GM12878 (cell line): Measurements from ENCODE around the gene OR7D2. TPM values are rescaled to one million over a fixed set of nuclear protein-coding genes. Genes with fewer than 3 reads are reported as not detected.

Experiments
- ATAC-seq: fragments of 200-7000 bp; cut with Tn5 transposase; 3 replicates; pipeline ENCODE4 v1.9.1; 2020; ENCODE audit warnings: mild to moderate bottlenecking, moderate library complexity
- BruUV-seq: library from RNA; stranded (reverse); fragments of 400-500 nt; replicated peaks from 2 replicates; lab custom pipeline; 2021; lab: Mats Ljungman, UMichigan
- CTCF ChIA-PET: fragments of 300-600 bp; sonication (Branson Sonifier 250); formaldehyde crosslinking; extraction: SDS; loops from one replicate; lab custom pipeline; 2021; ENCODE audit warnings: inconsistent platforms; lab: Yijun Ruan, JAX
- POLR2A ChIA-PET: fragments of 350-600 bp; formaldehyde crosslinking; extraction: SDS; loops from one replicate; lab custom pipeline; 2021; ENCODE audit warnings: inconsistent platforms; lab: Charles Lee
- RAD21 ChIA-PET: fragments of 300-600 bp; sonication (Branson Sonifier 250); formaldehyde crosslinking; loops from one replicate; lab custom pipeline; 2023; ENCODE audit warnings: antibody characterized with exemption; ENCODE audit not compliant: unreplicated experiment; lab: Charles Lee
- SMC1A ChIA-PET: fragments of 300-600 bp; sonication (Branson Sonifier 250); formaldehyde crosslinking; loops from one replicate; lab custom pipeline; 2023; ENCODE audit not compliant: unreplicated experiment, uncharacterized antibody; lab: Charles Lee
- DNase-seq: peaks from one replicate; pipeline ENCODE4 v3.0.0-alpha.2; 2011; ENCODE audit warnings: low read depth, low spot score
- FAIRE-seq: peaks from 3 replicates; lab custom pipeline; 2011; peaks lifted over from hg19 to GRCh38; lab: Jason Lieb, UNC
- H2AFZ ChIP-seq: 2 replicates; pipeline ENCODE4 v1.6.0; 2011; ENCODE audit warnings: low read depth, low read length, control low read depth; ENCODE audit not compliant: control insufficient read depth
- H3K27ac ChIP-seq: 2 replicates; pipeline ENCODE4 v1.5.1; 2011; ENCODE audit warnings: control low read depth; ENCODE audit not compliant: control insufficient read depth, insufficient read depth
- H3K27me3 ChIP-seq, 2 experiments: replicated peaks in 1 of 2; 2 replicates each; pipeline versions ENCODE4 v1.6.0 to v1.6.1; 2011; ENCODE audit warnings: low read length in 1 of 2; ENCODE audit not compliant: control insufficient read depth in 2 of 2, insufficient read depth in 2 of 2
- H3K36me3 ChIP-seq, 2 experiments: 2 replicates each; pipeline ENCODE4 v1.5.1; 2011; ENCODE audit warnings: low read length in 1 of 2; ENCODE audit not compliant: control insufficient read depth in 2 of 2, insufficient read depth in 2 of 2
- H3K4me1 ChIP-seq: 2 replicates; pipeline ENCODE4 v1.6.1; 2011; ENCODE audit warnings: mild to moderate bottlenecking, low read length, moderate library complexity, mixed read lengths; ENCODE audit not compliant: control insufficient read depth, insufficient read depth
- H3K4me2 ChIP-seq: 2 replicates; pipeline ENCODE4 v1.6.0; 2011; ENCODE audit warnings: control low read depth; ENCODE audit not compliant: control insufficient read depth, insufficient read depth
- H3K4me3 ChIP-seq: fragments of 200-600 bp; sonication (generic); 2 replicates; pipeline ENCODE4 v1.5.1; 2016
- H3K79me2 ChIP-seq: 2 replicates; pipeline ENCODE4 v1.6.0; 2011; ENCODE audit warnings: low read length; ENCODE audit not compliant: control insufficient read depth, insufficient read depth
- H3K9ac ChIP-seq: 2 replicates; pipeline ENCODE4 v1.8.0; 2011; ENCODE audit warnings: low read length, control low read depth, mixed read lengths; ENCODE audit not compliant: control insufficient read depth, insufficient read depth
- H3K9me3 ChIP-seq: replicated peaks from 3 replicates; pipeline ENCODE4 v1.5.1; 2011; ENCODE audit warnings: mild to moderate bottlenecking, low read length; ENCODE audit not compliant: control insufficient read depth, insufficient read depth
- H4K20me1 ChIP-seq: 2 replicates; pipeline ENCODE4 v1.6.0; 2011; ENCODE audit not compliant: control insufficient read depth, insufficient read depth
- ELK1 ChIP-seq: IDR thresholded peaks from 2 replicates; pipeline ENCODE4 v1.6.1; 2012; ENCODE audit warnings: low read depth, low read length, improper control_type of control experiment
- FOXM1 ChIP-seq: IDR thresholded peaks from 2 replicates; pipeline ENCODE4 v1.6.1; 2012; ENCODE audit warnings: low read depth, mild to moderate bottlenecking, inconsistent platforms, low read length, moderate library complexity
- HCFC1 ChIP-seq: fragments of 150-350 bp; IDR thresholded peaks from 2 replicates; pipeline ENCODE4 v1.6.1; 2014; ENCODE audit warnings: low read length
- IKZF1 ChIP-seq: fragments of 450-650 bp; conservative IDR thresholded peaks from 2 replicates; pipeline ENCODE4 v1.6.1; 2017; ENCODE audit warnings: antibody characterized with exemption, mild to moderate bottlenecking
- IRF3 ChIP-seq: fragments of 450-650 bp; IDR thresholded peaks from 2 replicates; pipeline ENCODE4 v1.6.1; 2014; ENCODE audit warnings: mild to moderate bottlenecking
- PML ChIP-seq: IDR thresholded peaks from 2 replicates; pipeline ENCODE4 v1.6.1; 2012; ENCODE audit warnings: low read length, inconsistent platforms
- RB1 ChIP-seq: fragments of 450-650 bp; formaldehyde crosslinking; IDR thresholded peaks from 2 replicates; pipeline ENCODE4 v1.6.1; 2017; ENCODE audit warnings: mild to moderate bottlenecking, borderline replicate concordance
- RELA ChIP-seq: fragments of 450-650 bp; IDR thresholded peaks from 2 replicates; pipeline ENCODE4 v1.8.0; 2014; ENCODE audit warnings: borderline replicate concordance; ENCODE audit not compliant: partially characterized antibody
- SMAD1 ChIP-seq: fragments of 450-650 bp; IDR thresholded peaks from 2 replicates; pipeline ENCODE4 v1.6.1; 2018; ENCODE audit warnings: mild to moderate bottlenecking, low read depth; ENCODE audit not compliant: partially characterized antibody
- SUZ12 ChIP-seq: fragments of 200-600 bp; sonication (generic); IDR thresholded peaks from one replicate; pipeline ENCODE4 v1.6.1; 2018; ENCODE audit warnings: antibody characterized with exemption, mild to moderate bottlenecking; ENCODE audit not compliant: unreplicated experiment
- TARDBP ChIP-seq: IDR thresholded peaks from 2 replicates; pipeline ENCODE4 v1.6.1; 2016; ENCODE audit warnings: borderline replicate concordance
- ZNF274 ChIP-seq: IDR thresholded peaks from one replicate; pipeline ENCODE4 v1.8.0; 2011; ENCODE audit not compliant: insufficient read length, insufficient read depth
- WGBS: methylation state at CpG from one replicate; pipeline ENCODE4 v1.1.6; 2016; ENCODE audit warnings: low lambda C conversion rate; ENCODE audit not compliant: insufficient replicate concordance, insufficient coverage; ENCODE audit errors: missing lambda C conversion rate; 5-methylcytosine and 5-hydroxymethylcytosine counted together
- in situ Hi-C: fragments of 300-500 bp; cut with MboI; formaldehyde crosslinking; loops from 9 replicates; pipeline ENCODE4 v1.14.3; 2018; ENCODE audit warnings: mixed read lengths
- intact Hi-C: fragments of 100-400 bp; cut with micrococcal nuclease; formaldehyde crosslinking; loops from one replicate; pipeline ENCODE4 v1.14.2; 2022; ENCODE audit not compliant: unreplicated experiment
- polyA plus RNA-seq, 11 experiments: library from polyadenylated mRNA; depleted of rRNA in 4 of 11; unstranded in 6 of 11; stranded (reverse) in 5 of 11; fragments of >200 nt; fragmentation: Nextera tagmentation in 4 of 11; fragmentation: Illumina TruSeq in 1 of 11; extraction: Ambion mirVana in 4 of 11; extraction: Trizol in 1 of 11; gene quantifications; 1 replicate in 1 of 11; 2 replicates in 10 of 11; pipeline versions ENCODE4 v1.2.1 to v1.2.3, GENCODE V29; 2011 to 2016; ENCODE audit warnings: inconsistent platforms in 2 of 11, missing spikeins in 2 of 11, low read depth in 1 of 11
- total RNA-seq, 4 experiments: library from RNA; depleted of rRNA in 3 of 4; stranded (reverse); fragments of >200 nt in 3 of 4; fragmentation: Illumina TruSeq in 1 of 4; extraction: Trizol in 1 of 4; gene quantifications; 2 replicates each; pipeline versions ENCODE4 v1.2.1 to v1.2.3, GENCODE V29; 2013 to 2021
- TF ChIP-seq, protein P1 (sequence below): IDR thresholded peaks from 2 replicates; pipeline ENCODE4 v1.6.1; 2012; ENCODE audit warnings: low read length, inconsistent platforms
- TF ChIP-seq, protein P2 (sequence below): fragments of 450-650 bp; formaldehyde crosslinking; IDR thresholded peaks from 2 replicates; pipeline ENCODE4 v1.5.0; 2022; ENCODE audit warnings: mild to moderate bottlenecking, missing genetic modification characterization

The OR7D2 gene
- total and polyA plus RNA-seq, 10 of the 15 experiments (the other 5 are each of a cell fraction or from before 2014, with no cell fraction given), result 0.04 TPM; not detected in 9

DNA sequence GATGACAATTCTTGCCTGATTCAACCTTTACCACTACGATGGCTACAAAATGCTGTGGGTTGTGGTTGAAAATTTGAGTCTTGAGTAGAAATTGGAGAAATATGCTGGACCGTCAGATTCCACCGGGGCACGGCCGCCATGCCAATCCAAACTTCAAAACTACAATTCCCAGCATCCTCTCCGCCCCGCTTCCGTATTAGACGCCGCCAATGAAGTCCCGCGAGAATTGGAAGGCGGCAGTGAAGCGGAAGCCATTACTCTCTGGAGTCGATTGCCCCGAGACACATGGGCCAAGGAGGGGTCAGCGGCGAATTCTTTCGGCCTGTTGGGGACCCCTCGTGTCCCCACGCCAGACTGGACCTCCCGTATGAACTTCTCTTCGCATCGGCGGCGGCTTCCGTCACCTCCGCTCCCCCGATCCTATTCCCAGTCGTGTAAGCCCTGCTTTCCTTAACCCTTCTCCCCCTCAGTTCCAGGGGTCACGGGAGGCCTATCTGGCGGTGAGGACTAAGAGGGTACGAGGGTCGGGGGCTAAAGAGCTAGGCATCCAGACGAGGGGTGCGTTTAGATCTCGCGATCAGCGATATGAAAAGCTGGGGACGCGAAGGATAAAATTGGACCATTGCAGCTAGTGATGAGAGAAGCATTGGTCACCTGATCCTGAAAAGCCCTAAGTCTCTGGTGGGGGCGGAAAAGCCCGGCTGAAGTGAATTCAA is 38.5 kb upstream of the OR7D2 start, which contains the start of gene ZNF317:
TSS of gene ZNF317 (plus strand) at position 239 of the 716 bp plus-strand sequence. CDS start 15,620 bp downstream, outside the sequence.
- CTCF ChIA-PET, result interaction anchor here (0.7 to 1.0 kb wide), 2 partner anchors 276 to 560 kb away, joined by 3 read pairs; no protein-coding TSS in a partner anchor
- WGBS, result under 1% methylated on average over 43 of the region's 43 CpGs
- POLR2A ChIA-PET, result no interaction called here
- H3K4me2 ChIP-seq, result peak within 1 kb of the TSS; percentile 99
- H3K36me3 ChIP-seq, result peaks cover 0 to 3% of the 10 kb centered on the region in 2 experiments; a peak in 1 of 4 replicates
- peaks cover 10% of the 10 kb centered on the region for H3K9me3 ChIP-seq
- peak within 1 kb of the TSS; percentile 99 for H3K9ac ChIP-seq
- intact Hi-C loops (no loop called here), in situ Hi-C loops (loop anchor here (25.0 kb wide), 1 partner anchor 1097 kb away; the partner anchor contains the start of gene S1PR2)
- H3K4me1 ChIP-seq, result no peaks in the 10 kb centered on the region
- no TSS peak for BruUV-seq
- H3K79me2 ChIP-seq, result peaks cover 41% of the 10 kb centered on the region
- DNase-seq (peak; percentile 66), ATAC-seq (peak; percentile 98), FAIRE-seq (peak; percentile 97)
- SMC1A ChIA-PET, result interaction anchor here (0.8 kb wide), 1 partner anchor 486 kb away, joined by 3 read pairs; no protein-coding TSS in a partner anchor
- no peaks in the 10 kb centered on the region for H3K27me3 ChIP-seq
- H4K20me1 ChIP-seq, result 0 out of 2 replicates have a peak, but pooled peaks cover 2% of the 10 kb centered on the region
- RAD21 ChIA-PET, result no interaction called here
- peak within 1 kb of the TSS; percentile 94 for H3K27ac ChIP-seq
- peak within 1 kb of the TSS; percentile 100 for H2AFZ ChIP-seq
- H3K4me3 ChIP-seq, result peak within 1 kb of the TSS; percentile 97
- TF ChIP-seq RB1, result peak; percentile 72; the same call in 1 of the 2 replicates
- no peak for TF ChIP-seq FOXM1
- TF ChIP-seq PML, result peak; percentile 91
- TF ChIP-seq SUZ12, result no peak
- peak; percentile 97 for TF ChIP-seq HCFC1
- TF ChIP-seq, protein P1, sequence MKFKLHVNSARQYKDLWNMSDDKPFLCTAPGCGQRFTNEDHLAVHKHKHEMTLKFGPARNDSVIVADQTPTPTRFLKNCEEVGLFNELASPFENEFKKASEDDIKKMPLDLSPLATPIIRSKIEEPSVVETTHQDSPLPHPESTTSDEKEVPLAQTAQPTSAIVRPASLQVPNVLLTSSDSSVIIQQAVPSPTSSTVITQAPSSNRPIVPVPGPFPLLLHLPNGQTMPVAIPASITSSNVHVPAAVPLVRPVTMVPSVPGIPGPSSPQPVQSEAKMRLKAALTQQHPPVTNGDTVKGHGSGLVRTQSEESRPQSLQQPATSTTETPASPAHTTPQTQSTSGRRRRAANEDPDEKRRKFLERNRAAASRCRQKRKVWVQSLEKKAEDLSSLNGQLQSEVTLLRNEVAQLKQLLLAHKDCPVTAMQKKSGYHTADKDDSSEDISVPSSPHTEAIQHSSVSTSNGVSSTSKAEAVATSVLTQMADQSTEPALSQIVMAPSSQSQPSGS, result no peak
- TF ChIP-seq ZNF274, result no peak
- TF ChIP-seq, protein P2, sequence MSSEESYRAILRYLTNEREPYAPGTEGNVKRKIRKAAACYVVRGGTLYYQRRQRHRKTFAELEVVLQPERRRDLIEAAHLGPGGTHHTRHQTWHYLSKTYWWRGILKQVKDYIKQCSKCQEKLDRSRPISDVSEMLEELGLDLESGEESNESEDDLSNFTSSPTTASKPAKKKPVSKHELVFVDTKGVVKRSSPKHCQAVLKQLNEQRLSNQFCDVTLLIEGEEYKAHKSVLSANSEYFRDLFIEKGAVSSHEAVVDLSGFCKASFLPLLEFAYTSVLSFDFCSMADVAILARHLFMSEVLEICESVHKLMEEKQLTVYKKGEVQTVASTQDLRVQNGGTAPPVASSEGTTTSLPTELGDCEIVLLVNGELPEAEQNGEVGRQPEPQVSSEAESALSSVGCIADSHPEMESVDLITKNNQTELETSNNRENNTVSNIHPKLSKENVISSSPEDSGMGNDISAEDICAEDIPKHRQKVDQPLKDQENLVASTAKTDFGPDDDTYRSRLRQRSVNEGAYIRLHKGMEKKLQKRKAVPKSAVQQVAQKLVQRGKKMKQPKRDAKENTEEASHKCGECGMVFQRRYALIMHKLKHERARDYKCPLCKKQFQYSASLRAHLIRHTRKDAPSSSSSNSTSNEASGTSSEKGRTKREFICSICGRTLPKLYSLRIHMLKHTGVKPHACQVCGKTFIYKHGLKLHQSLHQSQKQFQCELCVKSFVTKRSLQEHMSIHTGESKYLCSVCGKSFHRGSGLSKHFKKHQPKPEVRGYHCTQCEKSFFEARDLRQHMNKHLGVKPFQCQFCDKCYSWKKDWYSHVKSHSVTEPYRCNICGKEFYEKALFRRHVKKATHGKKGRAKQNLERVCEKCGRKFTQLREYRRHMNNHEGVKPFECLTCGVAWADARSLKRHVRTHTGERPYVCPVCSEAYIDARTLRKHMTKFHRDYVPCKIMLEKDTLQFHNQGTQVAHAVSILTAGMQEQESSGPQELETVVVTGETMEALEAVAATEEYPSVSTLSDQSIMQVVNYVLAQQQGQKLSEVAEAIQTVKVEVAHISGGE (CRISPR knock-in tag), result no peak
- peak; percentile 84 for TF ChIP-seq RELA
- TF ChIP-seq SMAD1, result peak; percentile 61
- TF ChIP-seq IRF3, result no peak
- TF ChIP-seq ELK1, result peak; percentile 79
- TF ChIP-seq IKZF1, result peak; percentile 82
- peak; percentile 89; the same call in 1 of the 2 replicates for TF ChIP-seq TARDBP
